ENCODE data around the gene COBL. TPM values are rescaled to one million over a fixed set of nuclear protein-coding genes. Genes with fewer than 3 reads are reported as not detected.

COBL gene
- total RNA-seq, 4 donors from 2014 or later, result 17.2 to 59.7 (median 31.0) TPM

- Histone ChIP-seq H3K4me1 (peaks cover 3 to 19% (median 6%) of the 10 kb centered on the region in 3 donors), H3K36me3 (peaks cover 0 to 6% of the 10 kb centered on the region in 2 donors), H3K4me3 (no peak overlapping the region), H3K27me3 (no peaks in the 10 kb centered on the region), H3K27ac (peak overlapping the region in 3 of 4 donors; percentile 18 to 61 (median 53)), H3K9me3 (no peaks in the 10 kb centered on the region)
- no peak for ATAC-seq
- WGBS, 2 donors (ENCODE audit: low coverage in 1 of 2), result 35% methylated on average over 9 of the region's 10 CpGs; no CpG with 5 or more reads in 1 of the 2 donors
- TF ChIP-seq EP300 (IDR thresholded peaks at IDR 0.05) (no peak), POLR2A (IDR thresholded peaks at IDR 0.05) (no peak), POLR2AphosphoS5 (IDR thresholded peaks at IDR 0.05) (peak; percentile 22)
These were observed 281.9 kb downstream of the COBL start for GRCh38 chr7:51034521-51035264.

GRCh38 chr7:51033727-51034520, 282.7 kb downstream of the COBL start:
- Histone ChIP-seq H3K4me3 (no peak overlapping the region), H3K9me3 (no peaks in the 10 kb centered on the region), H3K36me3 (peaks cover 0 to 12% of the 10 kb centered on the region in 2 donors), H3K4me1 (peaks cover 3 to 19% (median 6%) of the 10 kb centered on the region in 3 donors), H3K27me3 (no peaks in the 10 kb centered on the region), H3K27ac (peak overlapping the region in 3 of 4 donors; percentile 18 to 61 (median 53))
- 25 to 59% methylated on average over 2 to 3 of the region's 8 CpGs for WGBS, 2 donors (ENCODE audit: low coverage in 1 of 2)
- ATAC-seq, result peak; percentile 42
- no peak for TF ChIP-seq POLR2AphosphoS5 (IDR thresholded peaks at IDR 0.05)
- no peak for TF ChIP-seq EP300 (IDR thresholded peaks at IDR 0.05)
- no peak for TF ChIP-seq CTCF (IDR thresholded peaks at IDR 0.05)
- TF ChIP-seq POLR2A (IDR thresholded peaks at IDR 0.05), result no peak

- Histone ChIP-seq H3K9me3 (no peaks in the 10 kb centered on the region), H3K27me3 (no peaks in the 10 kb centered on the region), H3K4me1 (peaks cover 3 to 19% (median 6%) of the 10 kb centered on the region in 3 donors), H3K4me3 (no peak overlapping the region), H3K36me3 (peaks cover 0 to 31% of the 10 kb centered on the region in 2 donors), H3K27ac (no peak overlapping the region)
- WGBS, 2 donors (ENCODE audit: low coverage in 1 of 2), result 89% methylated on average over 6 of the region's 8 CpGs; no CpG with 5 or more reads in 1 of the 2 donors
- ATAC-seq, result no peak
- TF ChIP-seq POLR2AphosphoS5 (IDR thresholded peaks at IDR 0.05) (no peak), EP300 (IDR thresholded peaks at IDR 0.05) (no peak), POLR2A (IDR thresholded peaks at IDR 0.05) (no peak), CTCF (IDR thresholded peaks at IDR 0.05) (no peak)
These were observed 284.7 kb downstream of the COBL start for GRCh38 chr7:51031791-51032515.

GRCh38 chr7:51031216-51031615, 285.4 kb downstream of the COBL start:
- no peak for TF ChIP-seq CTCF (IDR thresholded peaks at IDR 0.05)
- TF ChIP-seq EP300 (IDR thresholded peaks at IDR 0.05), result no peak
- TF ChIP-seq POLR2A (IDR thresholded peaks at IDR 0.05), result no peak
- Histone ChIP-seq H3K36me3 (peaks cover 0 to 39% of the 10 kb centered on the region in 2 donors), H3K9me3 (no peaks in the 10 kb centered on the region), H3K27ac (no peak overlapping the region), H3K27me3 (no peaks in the 10 kb centered on the region), H3K4me3 (no peak overlapping the region), H3K4me1 (peaks cover 3 to 19% (median 6%) of the 10 kb centered on the region in 3 donors)
- no peak for ATAC-seq
- WGBS, 2 donors (ENCODE audit: low coverage in 1 of 2), result 67 to 82% methylated on average over 1 to 8 of the region's 10 CpGs

GRCh38 chr7:51029701-51030191, 286.9 kb downstream of the COBL start:
- TF ChIP-seq EP300 (IDR thresholded peaks at IDR 0.05) (no peak), POLR2A (IDR thresholded peaks at IDR 0.05) (no peak), POLR2AphosphoS5 (IDR thresholded peaks at IDR 0.05) (no peak), CTCF (IDR thresholded peaks at IDR 0.05) (no peak)
- H3K36me3 ChIP-seq, result peaks cover 0 to 53% of the 10 kb centered on the region in 2 donors

More at GRCh38 chr7:51029701-51030191, 286.9 kb downstream of the COBL start:
- H3K27me3 ChIP-seq, result no peaks in the 10 kb centered on the region
- peaks cover 3 to 13% (median 3%) of the 10 kb centered on the region in 3 donors for H3K4me1 ChIP-seq
- no peak for ATAC-seq
- 47 to 61% methylated on average over 4 of the region's 4 CpGs for WGBS, 2 donors (ENCODE audit: low coverage in 1 of 2)
- no peak overlapping the region for H3K27ac ChIP-seq
- H3K4me3 ChIP-seq, result no peak overlapping the region
- H3K9me3 ChIP-seq, result no peaks in the 10 kb centered on the region
